SK-N-SH treated with all-trans-retinoic acid at 6 μM for 48 hours (cell line): ENCODE measurements around the gene ATG2B.

Experiments
- ARNTL ChIP-seq: fragments of 450-650 bp; formaldehyde crosslinking; IDR thresholded peaks from 2 replicates; pipeline ENCODE4 v1.5.0; 2020; ENCODE audit warnings: low read depth, mild to moderate bottlenecking, moderate library complexity, borderline replicate concordance
- BACH2 ChIP-seq: fragments of 250-450 bp; sonication (Bioruptor Pico); IDR thresholded peaks from 2 replicates; pipeline ENCODE4 v1.9.0; 2021; ENCODE audit warnings: mild to moderate bottlenecking, borderline replicate concordance
- CSDC2 ChIP-seq: fragments of 250-450 bp; sonication (Bioruptor Pico); IDR thresholded peaks from 2 replicates; pipeline ENCODE4 v1.5.0; 2020; ENCODE audit warnings: mild to moderate bottlenecking, moderate library complexity
- ESRRG ChIP-seq: fragments of 250-450 bp; sonication (Bioruptor Pico); IDR thresholded peaks from 2 replicates; pipeline ENCODE4 v1.6.1; 2021; ENCODE audit warnings: mild to moderate bottlenecking
- ISL1 ChIP-seq: fragments of 250-450 bp; sonication (Bioruptor Pico); IDR thresholded peaks from 2 replicates; pipeline ENCODE4 v2.1.2; 2022; ENCODE audit warnings: mild to moderate bottlenecking, moderate library complexity
- OSR1 ChIP-seq: fragments of 250-450 bp; sonication (Bioruptor Pico); IDR thresholded peaks from 2 replicates; pipeline ENCODE4 v1.8.0; 2022; ENCODE audit warnings: moderate library complexity, mild to moderate bottlenecking, inconsistent platforms
- PPARA ChIP-seq: fragments of 250-450 bp; sonication (Bioruptor Pico); IDR thresholded peaks from 2 replicates; pipeline ENCODE4 v1.5.0; 2020; ENCODE audit warnings: mild to moderate bottlenecking, borderline replicate concordance
- SNAI2 ChIP-seq: fragments of 250-450 bp; sonication (Bioruptor Pico); IDR thresholded peaks from 2 replicates; pipeline ENCODE4 v1.5.0; 2020; ENCODE audit warnings: mild to moderate bottlenecking, moderate library complexity
- ZFP3 ChIP-seq: fragments of 250-450 bp; sonication (Bioruptor Pico); IDR thresholded peaks from 2 replicates; pipeline ENCODE4 v1.5.0; 2020; ENCODE audit warnings: mild to moderate bottlenecking, moderate library complexity
- ZNF70 ChIP-seq: fragments of 450-650 bp; formaldehyde crosslinking; IDR thresholded peaks from 2 replicates; pipeline ENCODE4 v1.5.0; 2020; ENCODE audit warnings: mild to moderate bottlenecking, moderate library complexity
- ZNF8 ChIP-seq: fragments of 450-650 bp; formaldehyde crosslinking; IDR thresholded peaks from 2 replicates; pipeline ENCODE4 v1.5.0; 2020; ENCODE audit warnings: mild to moderate bottlenecking, moderate library complexity
- TF ChIP-seq, protein P1 (sequence below): fragments of 250-450 bp; sonication (Bioruptor Pico); IDR thresholded peaks from 2 replicates; pipeline ENCODE4 v1.5.1; 2020; ENCODE audit warnings: low read depth, mild to moderate bottlenecking, moderate library complexity
- TF ChIP-seq, protein P2 (sequence below): fragments of 250-450 bp; sonication (Bioruptor Pico); IDR thresholded peaks from 2 replicates; pipeline ENCODE4 v1.8.0; 2020; ENCODE audit warnings: mild to moderate bottlenecking, moderate library complexity, borderline replicate concordance

DNA sequence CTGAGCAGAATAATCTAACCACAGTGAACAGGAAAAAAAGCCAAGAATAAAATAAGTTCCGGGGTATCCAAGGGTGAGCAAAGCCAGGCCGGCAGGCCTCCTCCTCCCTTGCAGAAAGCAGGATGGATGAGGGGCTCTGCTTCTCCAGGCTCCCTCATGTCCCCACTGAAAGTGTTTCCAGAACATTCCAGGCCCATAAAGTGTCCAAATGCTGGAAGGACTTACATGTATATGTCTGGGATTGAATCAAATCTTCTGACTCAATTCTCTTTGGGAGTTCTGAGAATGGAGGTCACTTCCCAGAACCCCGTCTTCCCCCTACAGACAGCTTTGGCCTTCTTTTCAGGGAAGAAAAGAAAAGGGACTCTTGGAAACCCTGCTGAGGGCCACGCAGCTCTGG is 132.1 kb downstream of the ATG2B start:
- TF ChIP-seq BACH2 (CRISPR knock-in tag) (no peak), ESRRG (no peak), OSR1 (CRISPR knock-in tag) (no peak), ZNF8 (no peak), CSDC2 (CRISPR knock-in tag) (no peak), SNAI2 (CRISPR knock-in tag) (no peak), ARNTL (CRISPR knock-in tag) (no peak), ZNF70 (CRISPR knock-in tag) (no peak), PPARA (CRISPR knock-in tag) (no peak), ZFP3 (CRISPR knock-in tag) (no peak), ISL1 (CRISPR knock-in tag) (no peak)
- TF ChIP-seq, protein P1, sequence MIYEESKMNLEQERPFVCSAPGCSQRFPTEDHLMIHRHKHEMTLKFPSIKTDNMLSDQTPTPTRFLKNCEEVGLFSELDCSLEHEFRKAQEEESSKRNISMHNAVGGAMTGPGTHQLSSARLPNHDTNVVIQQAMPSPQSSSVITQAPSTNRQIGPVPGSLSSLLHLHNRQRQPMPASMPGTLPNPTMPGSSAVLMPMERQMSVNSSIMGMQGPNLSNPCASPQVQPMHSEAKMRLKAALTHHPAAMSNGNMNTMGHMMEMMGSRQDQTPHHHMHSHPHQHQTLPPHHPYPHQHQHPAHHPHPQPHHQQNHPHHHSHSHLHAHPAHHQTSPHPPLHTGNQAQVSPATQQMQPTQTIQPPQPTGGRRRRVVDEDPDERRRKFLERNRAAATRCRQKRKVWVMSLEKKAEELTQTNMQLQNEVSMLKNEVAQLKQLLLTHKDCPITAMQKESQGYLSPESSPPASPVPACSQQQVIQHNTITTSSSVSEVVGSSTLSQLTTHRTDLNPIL: no peak
- TF ChIP-seq, protein P2, sequence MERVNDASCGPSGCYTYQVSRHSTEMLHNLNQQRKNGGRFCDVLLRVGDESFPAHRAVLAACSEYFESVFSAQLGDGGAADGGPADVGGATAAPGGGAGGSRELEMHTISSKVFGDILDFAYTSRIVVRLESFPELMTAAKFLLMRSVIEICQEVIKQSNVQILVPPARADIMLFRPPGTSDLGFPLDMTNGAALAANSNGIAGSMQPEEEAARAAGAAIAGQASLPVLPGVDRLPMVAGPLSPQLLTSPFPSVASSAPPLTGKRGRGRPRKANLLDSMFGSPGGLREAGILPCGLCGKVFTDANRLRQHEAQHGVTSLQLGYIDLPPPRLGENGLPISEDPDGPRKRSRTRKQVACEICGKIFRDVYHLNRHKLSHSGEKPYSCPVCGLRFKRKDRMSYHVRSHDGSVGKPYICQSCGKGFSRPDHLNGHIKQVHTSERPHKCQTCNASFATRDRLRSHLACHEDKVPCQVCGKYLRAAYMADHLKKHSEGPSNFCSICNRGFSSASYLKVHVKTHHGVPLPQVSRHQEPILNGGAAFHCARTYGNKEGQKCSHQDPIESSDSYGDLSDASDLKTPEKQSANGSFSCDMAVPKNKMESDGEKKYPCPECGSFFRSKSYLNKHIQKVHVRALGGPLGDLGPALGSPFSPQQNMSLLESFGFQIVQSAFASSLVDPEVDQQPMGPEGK (CRISPR knock-in tag): no peak
